HEK293T (cell line): ENCODE measurements around the gene MAG.

Experiments used
- ARNT ChIP-seq: fragments of 450-650 bp; IDR thresholded peaks from 2 replicates; pipeline ENCODE4 v1.6.1; 2017; ENCODE audit warnings: mild to moderate bottlenecking
- BHLHE40 ChIP-seq: fragments of 450-650 bp; IDR thresholded peaks from 2 replicates; pipeline ENCODE4 v1.6.1; 2016; ENCODE audit warnings: mild to moderate bottlenecking, moderate library complexity, borderline replicate concordance
- FOXK2 ChIP-seq: fragments of 450-650 bp; IDR thresholded peaks from 2 replicates; pipeline ENCODE4 v1.6.1; 2016; ENCODE audit warnings: mild to moderate bottlenecking
- FOXM1 ChIP-seq: fragments of 450-650 bp; IDR thresholded peaks from 2 replicates; pipeline ENCODE4 v1.6.1; 2017; ENCODE audit warnings: mild to moderate bottlenecking, borderline replicate concordance
- LEF1 ChIP-seq: fragments of 450-650 bp; IDR thresholded peaks from 2 replicates; pipeline ENCODE4 v1.6.1; 2017; ENCODE audit warnings: mild to moderate bottlenecking, borderline replicate concordance
- PKNOX1 ChIP-seq: fragments of 450-650 bp; IDR thresholded peaks from 2 replicates; pipeline ENCODE4 v1.6.1; 2016
- SP1 ChIP-seq: fragments of 450-650 bp; IDR thresholded peaks from 2 replicates; pipeline ENCODE4 v1.6.1; 2017
- SUZ12 ChIP-seq: fragments of 450-650 bp; IDR thresholded peaks from 2 replicates; pipeline ENCODE4 v1.6.1; 2016; ENCODE audit warnings: mild to moderate bottlenecking
- ZNF384 ChIP-seq: fragments of 450-650 bp; IDR thresholded peaks from 2 replicates; pipeline ENCODE4 v1.6.1; 2016

DNA sequence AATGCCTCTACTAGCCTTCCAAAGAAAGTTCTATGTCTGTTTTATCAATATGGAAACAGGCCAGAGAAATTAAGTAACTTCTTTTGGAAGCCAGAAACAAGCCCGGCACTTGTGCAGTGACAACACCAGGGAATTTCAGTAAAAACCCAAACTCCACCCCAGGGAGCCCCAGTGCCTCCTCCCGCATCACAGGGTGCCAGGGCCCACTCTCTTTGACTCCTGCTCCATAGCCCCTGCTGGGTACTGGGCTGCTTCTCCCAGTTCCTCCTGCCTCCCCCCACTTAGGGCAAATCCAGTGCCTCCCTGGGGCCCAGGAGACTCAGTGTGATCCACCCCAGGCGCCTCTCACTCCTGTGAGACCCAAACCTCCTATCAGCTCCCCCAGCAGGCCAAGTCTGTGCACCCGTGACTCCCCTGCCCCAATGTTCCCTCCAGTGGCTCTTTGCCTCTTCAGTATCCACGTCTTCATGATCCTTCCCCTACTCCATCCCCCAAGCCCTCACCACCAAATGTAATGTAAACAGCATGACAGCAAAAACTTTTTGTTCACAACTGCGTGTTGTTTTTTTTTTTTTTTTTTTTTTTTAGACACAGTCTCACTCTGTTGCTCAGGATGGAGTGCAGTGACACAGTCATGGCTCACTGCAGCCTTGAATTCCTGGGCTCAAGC lies 64.0 kb downstream of the MAG start:
- no peak for TF ChIP-seq FOXM1
- no peak for TF ChIP-seq FOXK2
- no peak for TF ChIP-seq ZNF384
- TF ChIP-seq BHLHE40, result no peak
- TF ChIP-seq SP1, result no peak
- TF ChIP-seq PKNOX1, result no peak
- TF ChIP-seq LEF1, result no peak
- TF ChIP-seq SUZ12, result no peak
- TF ChIP-seq ARNT, result no peak
